Brain microvascular endothelial cell (primary cell): ENCODE measurements around the gene KCNH5.

Source experiments
- DNase-seq: peaks from one replicate; pipeline ENCODE4 v3.0.0-alpha.2; 2020
- H3K27ac ChIP-seq: fragments of 250-450 bp; sonication (Bioruptor Pico); 2 replicates; pipeline ENCODE4 v1.5.1; 2020; ENCODE audit warnings: mild to moderate bottlenecking, moderate library complexity
- H3K27me3 ChIP-seq: fragments of 250-450 bp; sonication (Bioruptor Pico); replicated peaks from 2 replicates; pipeline ENCODE4 v1.5.1; 2020; ENCODE audit warnings: mild to moderate bottlenecking
- H3K36me3 ChIP-seq: fragments of 250-450 bp; sonication (Bioruptor Pico); replicated peaks from 2 replicates; pipeline ENCODE4 v1.5.1; 2020; ENCODE audit warnings: mild to moderate bottlenecking
- H3K4me3 ChIP-seq: 2 replicates; pipeline ENCODE4 v1.5.1; 2011; ENCODE audit warnings: low read depth, mild to moderate bottlenecking, control low read depth, low read length, moderate library complexity
- CTCF ChIP-seq: IDR thresholded peaks from 2 replicates; pipeline ENCODE4 v1.5.1; 2011; ENCODE audit warnings: low read depth, mild to moderate bottlenecking, moderate library complexity, low read length, control low read depth, inconsistent platforms; ENCODE audit errors: missing control alignments
- in situ Hi-C: cut with HindIII; loops from 2 replicates; pipeline ENCODE4 v1.10.0; 2017; ENCODE audit warnings: low sequenced_read_pairs, low pct_ligation_motif_present

The KCNH5 gene

GRCh38 chr14:62663456-62663821 is 381.8 kb downstream of the KCNH5 start:
- no peak for TF ChIP-seq CTCF
- in situ Hi-C loops = no loop called here
- no peak overlapping the region for H3K27ac ChIP-seq
- no peaks in the 10 kb centered on the region for H3K36me3 ChIP-seq
- H3K4me3 ChIP-seq = no peak overlapping the region
- DNase-seq = no peak
- H3K27me3 ChIP-seq = no peaks in the 10 kb centered on the region

GRCh38 chr14:62662811-62663455 is 382.3 kb downstream of the KCNH5 start:
- Histone ChIP-seq H3K27me3 (no peaks in the 10 kb centered on the region), H3K27ac (no peak overlapping the region), H3K4me3 (no peak overlapping the region), H3K36me3 (no peaks in the 10 kb centered on the region)
- TF ChIP-seq CTCF = no peak
- no peak for DNase-seq
- in situ Hi-C loops = no loop called here

- no peak overlapping the region for H3K4me3 ChIP-seq
- H3K36me3 ChIP-seq = no peaks in the 10 kb centered on the region
- DNase-seq = no peak
- H3K27me3 ChIP-seq = no peaks in the 10 kb centered on the region
- no peak for TF ChIP-seq CTCF
- in situ Hi-C loops = no loop called here
- H3K27ac ChIP-seq = no peak overlapping the region
Measured at GRCh38 chr14:62661818-62662217, 383.4 kb downstream of the KCNH5 start.

- no peaks in the 10 kb centered on the region for H3K36me3 ChIP-seq
- no peak for TF ChIP-seq CTCF
- no peak overlapping the region for H3K27ac ChIP-seq
- H3K27me3 ChIP-seq = no peaks in the 10 kb centered on the region
- DNase-seq = no peak
- no peak overlapping the region for H3K4me3 ChIP-seq
- in situ Hi-C loops = no loop called here
Measured at GRCh38 chr14:62658631-62659030, 386.6 kb downstream of the KCNH5 start.

GRCh38 chr14:62657376-62657775 is 387.9 kb downstream of the KCNH5 start:
- no peaks in the 10 kb centered on the region for H3K27me3 ChIP-seq
- no peak overlapping the region for H3K27ac ChIP-seq
- no peaks in the 10 kb centered on the region for H3K36me3 ChIP-seq
- no peak for DNase-seq
- TF ChIP-seq CTCF = no peak
- in situ Hi-C loops = no loop called here
- no peak overlapping the region for H3K4me3 ChIP-seq

GRCh38 chr14:62655166-62655565 is 390.1 kb downstream of the KCNH5 start:
- in situ Hi-C loops = no loop called here
- no peak for TF ChIP-seq CTCF
- Histone ChIP-seq H3K27ac (no peak overlapping the region), H3K4me3 (no peak overlapping the region), H3K36me3 (no peaks in the 10 kb centered on the region), H3K27me3 (no peaks in the 10 kb centered on the region)
- DNase-seq = no peak
